Fibroblast of villous mesenchyme (primary cell): ENCODE results near the gene DCTPP1. TPM values are rescaled to one million over a fixed set of nuclear protein-coding genes. Genes with fewer than 3 reads are reported as not detected.
"Not testable (repeated sequence)": the region's sequence is repeated elsewhere in the genome, so short reads cannot be mapped to it uniquely, and the experiment has no call there.

ENCODE experiments used
- DNase-seq: peaks from one replicate; pipeline ENCODE4 v3.0.0-alpha.2; 2010; ENCODE audit warnings: low read depth
- H3K4me3 ChIP-seq: 2 replicates; pipeline ENCODE4 v1.5.1; 2011; ENCODE audit warnings: low read depth, mild to moderate bottlenecking, low read length
- total RNA-seq: library from RNA; depleted of rRNA; stranded (reverse); fragments of >200 nt; gene quantifications from 2 replicates; pipeline ENCODE4 v1.2.3, GENCODE V29; 2012
- TF ChIP-seq, protein P1 (sequence below): IDR thresholded peaks from 2 replicates; pipeline ENCODE4 v1.5.1; 2012; ENCODE audit warnings: low read depth, mild to moderate bottlenecking, low read length; ENCODE audit not compliant: insufficient read depth

Gene DCTPP1
- total RNA-seq, 1 donor: 18.6 TPM

DNA sequence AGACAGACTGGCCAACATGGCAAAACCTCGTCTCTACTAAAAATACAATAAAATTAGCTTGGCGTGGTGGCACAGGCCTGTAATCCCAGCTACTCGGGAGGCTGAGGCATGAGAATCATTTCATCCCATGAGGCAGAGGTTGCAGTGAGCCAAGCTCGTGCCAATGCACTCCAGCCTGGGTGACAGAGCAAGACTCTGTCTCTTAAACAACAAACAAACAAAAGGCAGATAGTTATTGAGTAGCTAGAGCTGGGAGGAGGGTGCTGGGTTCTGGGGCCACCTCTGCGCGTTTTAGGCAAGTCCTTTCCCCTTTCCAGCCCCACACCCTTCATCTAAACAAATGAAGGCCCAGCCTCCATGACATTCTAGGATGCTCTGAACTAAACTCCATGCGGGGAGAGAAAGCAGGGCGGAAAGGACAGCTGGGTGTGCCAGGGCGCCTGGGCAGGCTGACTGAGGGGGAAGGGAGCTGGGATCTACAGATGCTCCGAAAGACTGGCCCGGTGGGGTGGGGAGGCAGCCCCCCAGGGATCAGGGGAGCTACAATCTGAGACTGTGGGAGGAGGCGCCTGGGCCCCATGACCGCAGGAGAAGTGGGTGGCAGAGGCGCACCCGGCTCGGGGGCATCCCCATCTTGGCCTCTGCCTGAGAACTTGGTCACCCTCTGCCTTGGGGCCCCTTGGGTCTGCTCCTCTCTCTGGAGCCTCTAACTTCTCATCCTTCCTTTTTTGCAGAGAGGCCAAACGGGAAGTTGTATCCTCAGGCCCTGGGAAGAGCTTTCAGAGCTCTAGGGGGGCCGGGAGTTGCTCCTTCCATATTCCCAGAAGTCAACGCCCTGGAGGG lies 43.6 kb upstream of the DCTPP1 start:
- H3K4me3 ChIP-seq: no peak overlapping the region
- TF ChIP-seq, protein P1, sequence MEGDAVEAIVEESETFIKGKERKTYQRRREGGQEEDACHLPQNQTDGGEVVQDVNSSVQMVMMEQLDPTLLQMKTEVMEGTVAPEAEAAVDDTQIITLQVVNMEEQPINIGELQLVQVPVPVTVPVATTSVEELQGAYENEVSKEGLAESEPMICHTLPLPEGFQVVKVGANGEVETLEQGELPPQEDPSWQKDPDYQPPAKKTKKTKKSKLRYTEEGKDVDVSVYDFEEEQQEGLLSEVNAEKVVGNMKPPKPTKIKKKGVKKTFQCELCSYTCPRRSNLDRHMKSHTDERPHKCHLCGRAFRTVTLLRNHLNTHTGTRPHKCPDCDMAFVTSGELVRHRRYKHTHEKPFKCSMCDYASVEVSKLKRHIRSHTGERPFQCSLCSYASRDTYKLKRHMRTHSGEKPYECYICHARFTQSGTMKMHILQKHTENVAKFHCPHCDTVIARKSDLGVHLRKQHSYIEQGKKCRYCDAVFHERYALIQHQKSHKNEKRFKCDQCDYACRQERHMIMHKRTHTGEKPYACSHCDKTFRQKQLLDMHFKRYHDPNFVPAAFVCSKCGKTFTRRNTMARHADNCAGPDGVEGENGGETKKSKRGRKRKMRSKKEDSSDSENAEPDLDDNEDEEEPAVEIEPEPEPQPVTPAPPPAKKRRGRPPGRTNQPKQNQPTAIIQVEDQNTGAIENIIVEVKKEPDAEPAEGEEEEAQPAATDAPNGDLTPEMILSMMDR: no peak
- DNase-seq: no peak

DNA sequence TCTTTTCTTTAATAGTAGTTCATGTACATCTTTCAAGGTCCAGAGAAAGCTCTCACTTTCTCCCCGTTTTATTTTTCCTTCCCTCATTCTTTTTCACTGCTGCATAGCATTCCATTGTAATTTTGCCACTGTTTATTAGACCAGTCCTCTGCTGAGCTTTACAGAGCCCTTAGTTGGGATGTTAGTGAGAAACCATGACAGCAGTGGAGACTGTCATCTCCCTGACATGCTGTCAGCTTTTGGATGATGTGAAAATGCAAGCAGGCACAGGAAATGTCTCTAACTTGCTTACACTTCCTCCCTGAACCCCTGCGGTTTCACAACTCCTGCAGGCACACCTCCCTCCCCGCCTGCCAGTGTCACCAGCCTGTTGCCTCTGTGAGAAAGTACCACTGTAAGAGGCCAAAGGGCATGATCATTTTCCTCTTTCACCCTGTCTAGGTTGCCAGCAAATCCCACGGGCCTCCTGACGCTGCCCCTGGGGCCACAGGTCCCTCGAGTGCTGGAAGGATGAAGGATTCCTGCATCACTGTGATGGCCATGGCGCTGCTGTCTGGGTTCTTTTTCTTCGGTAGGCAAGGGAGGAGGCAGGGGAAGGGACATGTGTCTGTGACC lies 42.6 kb upstream of the DCTPP1 start, which contains the start of gene ITGAL:
Gene ITGAL (plus strand): TSS at position 415 of the 615 bp plus-strand sequence. CDS start 96 bp downstream, at position 511.
- H3K4me3 ChIP-seq: no peak within 1 kb of the TSS
- TF ChIP-seq, protein P1: no peak

DNA sequence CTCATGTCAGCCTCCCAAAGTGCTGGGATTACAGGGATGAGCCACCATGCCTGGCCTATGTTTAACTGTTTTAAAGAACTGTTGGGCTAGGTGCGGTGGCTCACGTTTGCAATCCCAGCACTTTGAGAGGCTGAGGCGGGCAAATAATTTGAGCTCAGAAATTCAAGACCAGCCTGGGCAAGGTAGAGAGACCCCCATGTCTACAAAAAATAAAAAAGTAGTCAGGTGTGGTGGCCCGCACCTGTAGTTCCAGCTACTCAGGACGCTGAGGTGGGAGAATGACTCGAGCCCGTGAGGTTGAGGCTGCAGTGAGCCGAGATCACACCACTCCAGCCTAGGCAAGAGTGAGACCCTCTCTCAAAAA lies 40.8 kb upstream of the DCTPP1 start:
- TF ChIP-seq, protein P1: no peak
- no peak overlapping the region for H3K4me3 ChIP-seq
- no peak for DNase-seq

More for the DNA sequence above, 42.6 kb upstream of the DCTPP1 start, which contains the start of gene ITGAL:
- DNase-seq: no peak

DNA sequence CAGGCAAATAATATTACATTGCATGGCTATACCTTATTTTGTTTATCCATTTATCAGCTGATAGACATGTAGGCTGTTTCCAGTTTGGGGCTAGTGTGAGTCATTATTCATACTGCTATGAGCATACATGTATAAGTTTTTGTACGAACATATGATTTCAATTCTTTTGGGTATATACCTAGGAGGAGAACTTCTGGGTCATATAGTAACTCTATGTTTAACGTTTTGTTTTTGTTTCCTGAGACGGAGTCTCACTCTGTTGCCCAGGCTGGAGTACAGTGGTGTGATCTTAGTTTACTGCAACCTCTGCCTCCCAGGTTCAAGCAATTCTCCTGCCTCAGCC lies 40.3 kb upstream of the DCTPP1 start:
- TF ChIP-seq, protein P1: no peak
- H3K4me3 ChIP-seq: no peak overlapping the region
- no peak for DNase-seq

DNA sequence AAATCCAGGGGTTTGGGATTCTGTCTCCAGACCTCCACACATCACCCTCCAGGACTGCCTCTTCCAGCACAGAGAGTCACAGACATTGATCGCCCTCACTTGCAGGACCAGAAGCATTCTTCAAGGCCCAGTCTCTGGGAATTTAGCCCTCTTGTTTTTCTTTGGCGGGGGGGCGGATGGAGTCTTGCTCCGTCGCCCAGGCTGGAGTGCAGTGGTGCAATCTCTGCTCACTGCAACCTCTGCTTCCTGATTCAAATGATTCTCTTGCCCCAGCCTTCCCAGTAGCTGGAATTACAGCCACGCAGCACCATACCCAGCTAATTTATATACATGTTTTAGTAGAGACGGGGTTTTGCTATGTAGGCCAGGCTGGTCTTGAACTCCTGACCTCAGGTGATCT lies 34.2 kb upstream of the DCTPP1 start:
- TF ChIP-seq, protein P1: no peak
- DNase-seq: no peak
- H3K4me3 ChIP-seq: no peak overlapping the region

DNA sequence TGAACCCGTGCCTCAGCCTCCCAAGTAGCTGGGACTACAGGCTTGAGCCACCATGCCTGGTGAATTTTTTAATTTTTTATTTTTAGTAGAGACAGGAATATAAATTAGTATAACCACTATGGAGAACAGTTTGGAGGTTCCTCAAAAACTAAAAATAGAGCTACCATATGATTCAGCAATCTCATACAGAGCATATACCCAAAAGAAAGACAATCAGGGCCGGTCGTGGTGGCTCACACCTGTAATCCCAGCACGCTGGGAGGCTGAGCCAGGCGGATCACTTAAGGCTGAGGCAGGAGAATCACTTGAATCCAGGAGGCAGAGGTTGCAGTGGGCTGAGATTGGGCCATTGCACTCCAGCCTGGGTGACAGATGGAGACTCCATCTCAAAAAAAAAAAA lies 31.6 kb upstream of the DCTPP1 start:
- H3K4me3 ChIP-seq, DNase-seq: not testable (repeated sequence)

DNA sequence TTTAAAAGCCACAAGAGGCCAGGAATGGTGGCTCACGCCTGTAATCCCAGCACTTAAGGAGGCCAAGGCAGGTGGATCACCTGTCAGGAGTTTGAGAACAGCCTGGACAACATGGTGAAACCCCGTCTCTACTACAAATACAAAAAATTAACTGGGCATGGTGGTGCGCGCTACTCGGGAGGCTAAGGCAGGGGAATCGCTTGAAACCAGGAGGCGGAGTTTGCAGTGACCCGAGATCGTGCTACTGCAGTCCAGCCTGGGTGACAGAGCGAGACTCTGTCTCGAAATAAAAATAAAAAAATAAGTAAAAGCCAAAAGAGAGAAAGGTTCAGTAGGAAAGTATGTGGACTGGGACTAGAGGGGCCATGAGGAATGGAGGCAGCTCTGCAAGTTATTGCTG lies 29.6 kb upstream of the DCTPP1 start:
- TF ChIP-seq, protein P1: no peak
- no peak for DNase-seq
- no peak overlapping the region for H3K4me3 ChIP-seq
